HG03280 (cell line): ENCODE measurements around the gene CRYBB3.

Source experiments
- ATAC-seq: cut with Tn5 transposase; IDR thresholded peaks from one replicate; pipeline ENCODE4 v1.9.1; 2021; ENCODE audit warnings: mild to moderate bottlenecking, moderate library complexity; ENCODE audit not compliant: unreplicated experiment

The CRYBB3 gene

GRCh38 chr22:25199731-25200520, at the start of gene CRYBB3:
Gene CRYBB3, plus strand, starts transcription at chr22:25199858. Its CDS starts 1,539 bp downstream, at chr22:25201397.
- ATAC-seq: no peak

DNA sequence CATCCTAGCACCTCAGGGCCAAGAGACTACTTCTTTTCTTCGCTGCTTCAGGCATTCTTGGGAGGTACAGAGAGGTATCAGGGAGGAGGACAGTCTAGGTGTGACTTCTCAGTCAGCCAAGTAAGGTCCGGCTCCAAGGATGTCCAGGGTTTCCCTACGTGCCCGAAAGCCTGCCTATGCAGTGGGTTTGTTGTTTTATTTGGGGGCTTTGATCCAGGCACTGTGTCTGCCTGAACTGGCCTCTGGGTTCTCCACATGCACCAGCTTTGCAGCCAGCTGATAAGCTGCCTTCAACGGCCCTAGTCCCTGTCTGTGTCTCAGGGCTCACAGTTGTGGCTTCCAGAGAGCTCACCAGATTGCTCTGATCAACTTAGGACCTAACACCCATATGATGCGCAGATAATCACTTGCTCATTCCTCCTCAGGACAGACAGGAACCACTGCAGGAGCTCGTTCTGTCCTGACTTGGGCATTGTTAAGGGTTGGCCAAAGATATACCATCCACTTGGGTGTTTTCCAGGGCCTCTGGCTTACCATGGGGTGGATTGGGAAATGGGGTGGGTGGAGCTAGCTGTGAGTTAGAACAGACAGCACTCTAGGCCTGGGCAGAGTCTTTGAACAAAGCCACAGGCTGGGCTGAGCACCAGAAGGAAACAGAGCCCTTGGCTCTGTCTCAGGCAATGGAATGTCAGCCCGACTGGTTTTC, 45.5 kb upstream of the CRYBB3 start:
- no peak for ATAC-seq

DNA sequence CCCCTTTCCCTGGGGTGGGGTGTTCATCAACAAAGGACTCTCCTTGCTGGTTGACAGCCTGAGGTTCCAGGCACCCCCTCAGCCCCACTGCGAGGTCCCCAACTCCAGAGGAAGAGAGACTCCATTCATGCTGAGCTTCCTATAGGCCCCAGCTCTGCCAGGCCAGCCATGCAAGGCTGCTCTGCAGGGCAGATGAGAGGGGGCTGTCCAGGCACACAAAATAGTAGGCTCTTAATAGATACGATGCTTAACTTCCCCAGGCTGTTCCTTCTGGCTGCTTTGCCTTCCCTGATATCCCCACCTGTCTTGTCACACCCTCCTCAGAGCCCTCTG, 45.0 kb upstream of the CRYBB3 start:
- no peak for ATAC-seq

DNA sequence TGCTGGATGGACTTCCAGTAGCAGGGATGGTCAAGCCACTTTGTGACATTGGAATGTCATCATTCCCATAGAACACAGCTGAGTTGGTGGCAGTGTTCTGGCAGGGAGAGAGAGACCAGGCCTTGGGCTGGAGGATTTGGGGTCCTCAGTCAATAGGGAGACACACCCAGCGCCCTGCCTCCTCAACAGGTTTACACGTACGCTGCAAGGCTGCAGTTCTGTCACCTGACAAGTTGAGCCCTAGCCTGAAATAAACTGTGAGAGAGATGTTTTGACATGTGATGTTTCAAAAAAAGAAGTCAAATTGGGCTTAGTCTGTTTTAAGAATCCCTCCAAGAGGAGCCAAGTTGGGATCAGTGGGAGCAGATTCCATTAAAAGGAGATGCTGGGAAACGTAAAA, 42.9 kb upstream of the CRYBB3 start:
- no peak for ATAC-seq

DNA sequence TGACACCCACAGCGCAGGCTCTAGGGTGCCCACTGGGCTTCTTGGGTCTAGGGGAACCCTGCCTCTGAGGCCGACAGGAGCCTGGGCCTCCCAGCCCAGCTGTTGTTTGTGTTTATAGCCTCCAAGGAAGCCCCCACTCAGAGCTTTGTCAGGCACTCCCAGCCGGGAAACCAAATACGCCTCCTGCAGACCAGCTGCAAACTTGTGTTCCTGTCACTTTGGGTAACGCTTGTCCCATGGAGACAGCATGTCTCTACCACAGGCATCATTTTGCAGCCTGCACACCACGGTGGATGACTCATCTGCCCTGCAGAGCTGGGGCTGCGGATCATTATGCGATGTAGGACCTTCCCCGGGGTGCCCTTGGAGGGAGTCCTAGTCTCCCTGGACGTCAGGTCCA, 40.6 kb upstream of the CRYBB3 start:
- ATAC-seq: no peak

DNA sequence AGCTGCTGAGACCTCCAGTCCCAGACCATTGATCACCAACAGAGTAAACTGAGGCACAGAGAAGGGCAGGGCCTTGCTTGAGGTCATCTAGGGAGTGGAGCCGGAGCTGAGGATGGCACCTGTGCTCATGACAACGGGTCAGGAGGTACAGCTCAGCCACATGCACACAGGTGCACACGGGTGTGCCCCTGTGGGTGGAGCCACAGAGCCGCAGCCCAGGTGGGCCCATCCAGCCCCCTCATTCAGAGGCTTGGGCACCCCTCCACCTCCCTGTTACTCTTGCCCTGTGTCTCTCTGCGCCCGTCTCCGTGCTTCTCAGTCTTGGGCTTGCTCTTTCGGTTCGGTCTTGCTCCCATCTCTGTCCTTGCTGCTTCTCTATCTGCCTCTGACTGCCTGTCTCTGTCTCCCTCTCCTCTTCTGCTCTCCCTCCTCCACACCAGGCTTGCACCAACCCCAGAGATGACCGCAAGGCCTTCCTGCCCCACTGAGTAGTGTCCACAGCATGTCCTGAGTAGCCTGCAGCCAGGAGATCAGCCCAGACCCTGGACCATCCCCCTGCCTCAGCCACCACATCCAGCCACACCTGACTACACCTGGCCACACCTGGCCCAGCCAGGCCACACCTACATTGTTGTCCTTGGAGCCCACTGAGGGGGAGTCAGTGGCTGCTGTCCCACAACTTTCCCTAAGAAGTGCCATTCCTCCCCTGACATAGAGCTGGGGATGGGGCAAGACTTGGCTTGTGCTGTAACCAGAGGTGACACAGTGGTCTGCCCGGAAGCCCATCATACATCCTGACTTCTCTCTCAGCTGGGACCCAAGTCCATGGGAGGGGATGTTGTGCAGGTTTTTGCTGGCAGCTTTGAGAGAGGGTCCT, 39.3 kb upstream of the CRYBB3 start:
- no peak for ATAC-seq

- ATAC-seq: no peak
Measured at GRCh38 chr22:25161017-25161915, 38.4 kb upstream of the CRYBB3 start.

DNA sequence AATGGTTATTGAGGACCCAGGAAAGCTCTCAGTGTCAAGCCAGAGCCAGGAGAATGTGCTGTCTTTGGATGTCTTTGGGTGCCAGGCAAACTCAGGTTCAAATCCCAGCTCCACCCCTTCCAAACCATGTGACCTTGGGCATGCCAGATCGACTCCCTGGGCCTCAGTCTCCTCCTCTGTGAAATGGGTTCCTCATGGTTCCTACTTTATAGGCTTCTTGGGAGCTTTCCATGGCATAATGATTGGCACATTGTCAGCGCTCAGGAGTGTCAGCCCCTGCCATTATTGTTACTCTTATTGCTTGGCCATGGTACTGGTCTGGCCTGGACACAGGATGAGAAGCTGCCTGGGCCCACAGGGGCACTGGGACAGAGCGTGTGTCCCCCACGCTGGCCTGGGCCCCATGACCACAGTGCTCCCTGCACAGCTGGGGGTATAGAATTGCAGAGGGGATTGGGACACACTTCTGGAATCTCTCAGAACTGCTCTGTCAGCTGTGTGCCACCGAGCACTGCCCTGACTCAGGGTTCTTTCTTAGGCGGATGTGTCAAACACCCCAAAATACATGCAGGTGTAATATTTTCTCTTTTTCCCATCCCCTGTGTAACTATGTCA, 37.6 kb upstream of the CRYBB3 start:
- no peak for ATAC-seq

GRCh38 chr22:25162561-25162960, 37.1 kb upstream of the CRYBB3 start:
- no peak for ATAC-seq

DNA sequence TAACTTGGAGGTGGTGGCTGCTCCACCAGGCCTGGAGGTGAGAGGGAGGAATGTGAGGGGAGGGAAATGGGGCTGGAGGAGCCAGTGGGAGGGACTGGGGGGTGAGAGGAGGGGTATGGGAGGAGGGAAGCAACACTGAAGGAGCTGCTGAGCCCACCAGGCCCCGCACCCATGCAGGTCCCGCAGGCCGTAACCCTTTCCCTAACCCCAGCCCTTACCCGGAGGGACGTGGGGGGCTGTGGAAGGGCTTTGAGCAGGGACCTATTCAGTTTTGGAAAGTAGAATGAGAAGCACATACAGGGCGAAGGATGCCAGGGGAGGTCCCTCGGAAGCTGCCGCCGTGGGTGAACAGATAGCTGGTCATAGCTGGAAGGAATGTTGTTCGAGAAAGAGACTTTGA, 33.9 kb upstream of the CRYBB3 start:
- no peak for ATAC-seq

GRCh38 chr22:25166266-25167040, 33.2 kb upstream of the CRYBB3 start:
- no peak for ATAC-seq

DNA sequence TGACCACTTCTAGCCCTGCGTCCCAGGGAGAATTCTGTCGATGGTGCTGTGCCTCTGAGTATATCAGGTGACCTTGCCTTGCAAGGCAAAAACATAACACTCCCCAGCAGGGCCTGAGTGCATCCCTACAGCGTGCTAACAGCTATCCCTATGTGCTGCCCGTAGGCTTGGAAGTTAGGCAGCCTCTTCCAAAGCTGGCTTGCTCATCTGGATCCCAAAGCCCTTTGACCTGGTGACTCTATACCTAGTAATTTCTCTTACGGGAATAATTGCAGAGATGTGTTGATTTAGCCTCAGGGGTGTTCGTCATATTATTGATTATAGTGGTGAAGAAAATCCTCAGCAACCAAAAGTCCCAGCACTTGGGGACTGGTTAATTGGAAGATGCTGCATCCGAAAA, 32.6 kb upstream of the CRYBB3 start:
- no peak for ATAC-seq

GRCh38 chr22:25167834-25168601, 31.6 kb upstream of the CRYBB3 start:
- ATAC-seq: no peak

GRCh38 chr22:25169278-25170031, 30.2 kb upstream of the CRYBB3 start:
- no peak for ATAC-seq

DNA sequence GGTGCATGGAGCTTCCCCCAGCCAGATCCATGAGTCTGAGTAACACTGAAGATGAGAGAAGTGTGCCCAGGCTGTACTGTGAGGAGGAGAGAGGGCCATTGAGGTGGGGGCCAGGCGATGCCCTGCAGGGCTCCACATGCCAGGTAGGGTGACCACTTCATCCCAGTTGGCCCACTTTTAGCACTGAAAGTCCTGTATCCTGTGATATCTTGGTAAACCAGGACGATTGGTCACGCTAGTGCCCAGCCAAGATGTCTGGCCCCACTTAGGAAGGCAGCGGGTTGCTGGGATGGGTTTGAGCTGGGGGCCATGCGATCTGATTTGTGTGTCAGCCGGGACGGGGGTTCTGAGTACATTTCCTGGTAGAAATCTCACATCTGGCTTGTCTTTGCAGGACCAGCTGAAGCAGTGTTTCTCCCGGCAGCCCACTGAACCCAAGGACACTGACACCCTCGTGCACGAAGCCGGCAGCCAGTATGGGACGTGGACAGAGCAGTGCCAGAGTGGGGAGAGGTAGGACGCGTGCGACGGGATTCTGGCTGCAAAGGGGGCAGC, 29.2 kb upstream of the CRYBB3 start:
- ATAC-seq: no peak

GRCh38 chr22:25172153-25172552, 27.5 kb upstream of the CRYBB3 start:
- ATAC-seq: no peak

- no peak for ATAC-seq
Measured at GRCh38 chr22:25174156-25174887, 25.3 kb upstream of the CRYBB3 start.
